HL-60 (cell line): Measurements from ENCODE around the gene EIF1AX.

Experiments used
- DNase-seq, 2 experiments: peaks; one replicate each; pipeline ENCODE4 v3.0.0-alpha.2; 2010 to 2020; ENCODE audit warnings: low read depth in 1 of 2, low spot score in 1 of 2
- H3K27ac ChIP-seq: fragments of 250-450 bp; sonication (Bioruptor Pico); replicated peaks from 2 replicates; pipeline ENCODE4 v1.5.1; 2020; ENCODE audit warnings: mild to moderate bottlenecking, moderate library complexity
- H3K27me3 ChIP-seq: fragments of 250-450 bp; sonication (Bioruptor Pico); 2 replicates; pipeline ENCODE4 v1.5.1; 2021; ENCODE audit warnings: mild to moderate bottlenecking, moderate library complexity; ENCODE audit not compliant: insufficient read depth, poor library complexity, severe bottlenecking
- H3K4me3 ChIP-seq: replicated peaks from 2 replicates; pipeline ENCODE4 v1.5.1; 2011; ENCODE audit warnings: mild to moderate bottlenecking, control low read depth, low read length; ENCODE audit not compliant: insufficient read depth
- CTCF ChIP-seq: IDR thresholded peaks from one replicate; pipeline ENCODE4 v1.5.1; 2011; ENCODE audit warnings: low read length, control low read depth, inconsistent platforms; ENCODE audit not compliant: insufficient read depth
- GABPA ChIP-seq: IDR thresholded peaks from 2 replicates; pipeline ENCODE4 v1.6.1; 2012; ENCODE audit warnings: low read depth
- POLR2AphosphoS5 ChIP-seq: IDR thresholded peaks from 2 replicates; pipeline ENCODE4 v1.6.1; 2012; ENCODE audit warnings: low read depth
- REST ChIP-seq: IDR thresholded peaks from 2 replicates; pipeline ENCODE4 v1.6.1; 2012; ENCODE audit warnings: low read depth; ENCODE audit not compliant: insufficient replicate concordance
- SPI1 ChIP-seq: IDR thresholded peaks from 2 replicates; pipeline ENCODE4 v1.6.1; 2012; ENCODE audit warnings: low read depth, mild to moderate bottlenecking, borderline replicate concordance

The EIF1AX gene

GRCh38 chrX:20159797-20160385 is 18.3 kb upstream of the EIF1AX start:
- Histone ChIP-seq H3K27ac (no peak overlapping the region), H3K4me3 (no peak overlapping the region), H3K27me3 (no peaks in the 10 kb centered on the region)
- TF ChIP-seq GABPA (no peak), CTCF (no peak), POLR2AphosphoS5 (no peak), SPI1 (no peak), REST (no peak)
- DNase-seq, result no peak

- no peaks in the 10 kb centered on the region for H3K27me3 ChIP-seq
- no peak overlapping the region for H3K4me3 ChIP-seq
- no peak for DNase-seq
- H3K27ac ChIP-seq, result no peak overlapping the region
- no peak for TF ChIP-seq POLR2AphosphoS5
- no peak for TF ChIP-seq SPI1
- no peak for TF ChIP-seq GABPA
- no peak for TF ChIP-seq REST
- no peak for TF ChIP-seq CTCF
Observed at GRCh38 chrX:20151689-20152088, 10.1 kb upstream of the EIF1AX start.

GRCh38 chrX:20149326-20149725 is 7.7 kb upstream of the EIF1AX start:
- TF ChIP-seq GABPA, result no peak
- no peak for TF ChIP-seq SPI1
- no peak for TF ChIP-seq POLR2AphosphoS5
- TF ChIP-seq CTCF, result no peak
- no peak for TF ChIP-seq REST
- Histone ChIP-seq H3K4me3 (no peak overlapping the region), H3K27ac (no peak overlapping the region), H3K27me3 (no peaks in the 10 kb centered on the region)
- no peak for DNase-seq
